ENCODE data around the gene C1QA. TPM values are rescaled to one million over a fixed set of nuclear protein-coding genes. Genes with fewer than 3 reads are reported as not detected.

C1QA gene
- total RNA-seq, 1 donor from 2014 or later = not detected

GRCh38 chr1:22641247-22641646, 4.8 kb downstream of the C1QA start:
- DNase-seq (ENCODE audit: low read depth, low spot score) = no peak
- Mint-ChIP-seq H3K27me3 (ENCODE audit: low read depth) (peaks cover 11% of the 10 kb centered on the region), H3K27ac (ENCODE audit: unreplicated experiment) (no peak overlapping the region), H3K4me3 (no peak overlapping the region), H3K9me3 (no peaks in the 10 kb centered on the region), H3K4me1 (no peaks in the 10 kb centered on the region), H3K36me3 (ENCODE audit: low read depth) (no peaks in the 10 kb centered on the region)
- no peak for TF ChIP-seq CTCF (conservative IDR thresholded peaks at IDR 0.05)

GRCh38 chr1:22641906-22642636, 5.6 kb downstream of the C1QA start:
- H3K27ac Mint-ChIP-seq (ENCODE audit: unreplicated experiment) = no peak overlapping the region
- H3K27me3 Mint-ChIP-seq (ENCODE audit: low read depth) = peaks cover 8% of the 10 kb centered on the region
- DNase-seq (ENCODE audit: low read depth, low spot score) = peak; percentile 90
- H3K36me3 Mint-ChIP-seq (ENCODE audit: low read depth) = no peaks in the 10 kb centered on the region
- no peak overlapping the region for H3K4me3 Mint-ChIP-seq
- H3K4me1 Mint-ChIP-seq = no peaks in the 10 kb centered on the region
- H3K9me3 Mint-ChIP-seq = no peaks in the 10 kb centered on the region
- peak; percentile 95 for TF ChIP-seq CTCF (conservative IDR thresholded peaks at IDR 0.05)

GRCh38 chr1:22643381-22643780, 7.0 kb downstream of the C1QA start, which contains the start of gene C1QC:
Gene C1QC (plus strand): TSS chr1:22643633. CDS start chr1:22644024, 391 bp downstream.
- H3K27ac Mint-ChIP-seq (ENCODE audit: unreplicated experiment) = no peak within 1 kb of the TSS
- peaks cover 7% of the 10 kb centered on the region for H3K27me3 Mint-ChIP-seq (ENCODE audit: low read depth)
- no peak for TF ChIP-seq CTCF (conservative IDR thresholded peaks at IDR 0.05)
- no peak for DNase-seq (ENCODE audit: low read depth, low spot score)
- no peak within 1 kb of the TSS for H3K4me3 Mint-ChIP-seq
- H3K9me3 Mint-ChIP-seq = no peaks in the 10 kb centered on the region
- H3K4me1 Mint-ChIP-seq = no peaks in the 10 kb centered on the region
- no peaks in the 10 kb centered on the region for H3K36me3 Mint-ChIP-seq (ENCODE audit: low read depth)

- no peak for TF ChIP-seq CTCF (conservative IDR thresholded peaks at IDR 0.05)
- Mint-ChIP-seq H3K4me1 (no peaks in the 10 kb centered on the region), H3K27ac (ENCODE audit: unreplicated experiment) (no peak overlapping the region), H3K36me3 (ENCODE audit: low read depth) (no peaks in the 10 kb centered on the region), H3K9me3 (no peaks in the 10 kb centered on the region), H3K4me3 (no peak overlapping the region), H3K27me3 (ENCODE audit: low read depth) (peaks cover 7% of the 10 kb centered on the region)
- DNase-seq (ENCODE audit: low read depth, low spot score) = no peak
These were observed 7.5 kb downstream of the C1QA start for GRCh38 chr1:22643928-22644327.

- no peaks in the 10 kb centered on the region for H3K4me1 Mint-ChIP-seq
- no peaks in the 10 kb centered on the region for H3K36me3 Mint-ChIP-seq (ENCODE audit: low read depth)
- TF ChIP-seq CTCF (conservative IDR thresholded peaks at IDR 0.05) = no peak
- H3K27ac Mint-ChIP-seq (ENCODE audit: unreplicated experiment) = no peak overlapping the region
- no peak overlapping the region for H3K4me3 Mint-ChIP-seq
- peaks cover 7% of the 10 kb centered on the region for H3K27me3 Mint-ChIP-seq (ENCODE audit: low read depth)
- H3K9me3 Mint-ChIP-seq = no peaks in the 10 kb centered on the region
- no peak for DNase-seq (ENCODE audit: low read depth, low spot score)
These were observed 9.5 kb downstream of the C1QA start for GRCh38 chr1:22645931-22646330.

All from neural crest cell (in vitro differentiated cells).